ENCODE results near the gene SLC25A25.
A peak's percentile ranks its signal among the peaks of the same experiment; 100 is the strongest.
"Not testable (repeated sequence)": the region's sequence is repeated elsewhere in the genome, so short reads cannot be mapped to it uniquely, and the experiment has no call there.

Gene SLC25A25

DNA sequence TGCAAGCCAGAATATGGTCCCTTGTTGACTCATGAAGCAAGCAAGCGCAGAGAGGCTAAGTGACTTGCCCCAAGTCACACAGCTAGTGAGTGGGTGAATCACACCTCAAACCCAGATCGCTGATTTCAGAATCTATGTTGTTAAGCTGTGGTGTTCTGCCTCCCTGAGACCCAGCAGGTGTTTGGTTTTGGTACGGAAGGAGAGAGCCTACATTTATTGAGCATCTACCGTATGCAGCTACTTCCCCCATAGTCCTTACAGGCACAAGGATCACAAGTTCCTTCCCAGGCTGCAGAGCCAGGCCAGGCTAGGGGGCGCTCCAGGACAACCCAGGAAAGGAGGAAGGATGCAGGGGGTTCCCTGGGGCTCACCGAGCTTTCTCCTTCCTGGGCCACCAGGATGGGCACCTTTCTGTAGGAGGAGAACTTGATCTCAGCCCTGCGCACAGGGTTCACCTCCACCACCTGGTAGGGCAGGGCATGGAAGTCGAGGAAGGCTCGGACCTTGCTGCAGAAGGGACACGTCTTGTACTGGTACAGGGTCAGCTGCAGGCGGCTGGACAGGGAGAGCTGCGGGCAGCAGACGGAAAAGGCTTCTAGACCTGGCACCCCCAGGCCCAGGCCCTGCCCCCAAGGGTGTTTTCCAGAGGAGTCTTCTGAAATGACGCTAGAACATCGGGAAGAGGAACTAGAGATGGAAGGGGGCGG is 57.0 kb downstream of the SLC25A25 start:
- DNase-seq (ENCODE audit: low read depth) = peak; percentile 21

DNA sequence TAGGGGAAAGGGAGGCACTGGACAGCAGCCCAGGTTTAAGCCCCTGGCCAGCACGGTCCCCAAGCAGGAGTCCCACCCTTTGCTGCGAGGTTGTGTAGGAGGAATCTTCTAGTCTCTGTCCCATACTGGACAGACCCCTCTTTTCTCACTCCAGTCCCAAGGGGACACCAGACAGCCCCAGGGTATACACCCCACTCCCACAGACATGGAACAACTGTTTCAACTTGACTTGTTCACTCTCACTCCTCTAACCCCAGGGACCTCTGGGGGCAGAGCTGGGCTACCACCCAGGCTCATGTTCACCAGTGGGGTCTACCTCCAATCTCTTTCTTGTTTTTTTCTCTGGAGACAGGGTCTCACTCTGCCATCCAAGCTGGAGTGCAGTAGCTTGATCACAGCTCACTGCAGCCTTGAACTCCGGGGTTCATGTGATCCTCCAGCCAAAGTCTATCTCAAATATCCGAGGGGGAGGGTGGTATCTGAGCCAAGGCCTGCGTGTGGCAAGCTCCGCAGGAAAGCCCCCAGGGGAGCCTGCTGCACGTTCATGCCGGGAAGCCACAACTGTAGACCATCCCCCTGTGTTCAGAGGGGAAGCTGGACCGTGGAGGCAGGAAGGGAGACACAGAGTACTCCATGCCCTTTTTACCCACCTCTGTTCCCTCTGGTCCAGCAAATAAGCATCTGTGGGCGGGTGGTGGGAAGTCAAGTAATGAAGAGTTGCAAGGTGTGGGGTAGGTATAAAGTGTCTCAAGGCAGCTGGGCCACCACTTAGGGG is 57.7 kb downstream of the SLC25A25 start:
- no peak for DNase-seq (ENCODE audit: low read depth)

DNA sequence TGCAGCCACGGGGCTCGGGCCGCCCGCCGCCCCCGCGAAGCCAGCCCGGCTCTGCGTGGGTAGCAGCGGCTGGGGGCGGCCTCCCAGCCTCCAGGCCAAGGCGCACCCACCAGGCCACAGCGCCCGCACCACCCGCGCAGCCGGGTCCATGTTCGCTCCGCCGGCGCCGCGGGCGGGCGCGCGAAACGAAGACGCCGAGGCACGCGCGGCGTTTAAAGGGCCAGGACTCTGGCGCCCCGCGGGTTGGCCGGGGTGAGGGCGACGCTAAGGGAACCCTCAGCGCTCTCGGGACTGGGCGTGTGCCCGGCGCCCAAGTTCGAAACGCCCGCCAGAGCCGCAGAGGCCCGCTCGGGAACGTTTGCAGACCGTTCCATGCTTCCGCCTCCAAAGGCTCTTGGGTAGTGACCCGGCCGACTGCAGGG is 59.5 kb downstream of the SLC25A25 start, which contains the start of gene PTGES2:
TSS of gene PTGES2 (minus strand) at position 162 of the 422 bp plus-strand sequence. CDS start at position 150, 12 bp downstream.
- peak; percentile 63 for DNase-seq (ENCODE audit: low read depth)

DNA sequence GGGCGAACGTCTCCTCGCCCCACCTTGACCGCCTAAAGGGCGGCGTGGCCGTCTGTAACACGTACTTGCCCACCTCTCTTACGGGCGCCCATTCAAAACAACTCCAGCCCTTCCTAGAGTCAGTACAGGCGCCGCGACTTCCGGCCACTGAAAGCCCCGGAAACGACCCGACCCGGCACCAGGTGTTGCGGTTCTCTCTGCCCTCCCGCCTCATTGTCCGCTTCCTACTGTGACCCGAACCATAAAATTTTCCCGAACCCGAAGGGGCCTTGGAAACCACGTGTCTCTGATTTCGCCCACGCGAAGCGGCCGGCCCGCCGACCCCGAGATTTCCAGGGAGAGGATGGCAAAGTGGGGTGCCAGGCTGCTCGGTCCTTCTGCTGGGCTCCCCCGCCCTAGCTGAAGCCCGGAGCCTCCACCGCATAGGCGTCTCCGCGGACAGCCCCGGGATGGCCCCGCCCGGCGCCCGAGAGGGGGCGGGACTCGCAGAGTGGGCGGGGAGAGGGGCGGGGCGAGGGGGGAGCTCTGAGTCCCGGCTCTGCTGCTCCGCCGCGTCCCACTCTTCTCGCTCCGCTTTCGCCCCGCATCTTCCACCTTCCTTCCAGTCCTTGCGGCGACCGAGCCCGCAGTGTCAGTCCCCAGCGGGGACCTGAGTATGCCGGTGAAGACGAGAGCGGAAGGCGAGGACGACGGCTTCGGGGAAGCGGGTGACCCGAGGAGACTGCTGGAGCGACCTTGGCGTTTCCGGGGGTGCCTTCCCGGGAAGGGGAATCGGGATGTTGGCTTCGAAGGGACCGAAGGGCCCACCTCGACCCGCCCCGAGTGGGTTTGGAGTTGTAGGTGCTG is 60.2 kb downstream of the SLC25A25 start:
- peak; percentile 65 for DNase-seq (ENCODE audit: low read depth)

- no peak for DNase-seq (ENCODE audit: low read depth)
Observed at GRCh38 chr9:128128836-128129590, 61.0 kb downstream of the SLC25A25 start.

DNA sequence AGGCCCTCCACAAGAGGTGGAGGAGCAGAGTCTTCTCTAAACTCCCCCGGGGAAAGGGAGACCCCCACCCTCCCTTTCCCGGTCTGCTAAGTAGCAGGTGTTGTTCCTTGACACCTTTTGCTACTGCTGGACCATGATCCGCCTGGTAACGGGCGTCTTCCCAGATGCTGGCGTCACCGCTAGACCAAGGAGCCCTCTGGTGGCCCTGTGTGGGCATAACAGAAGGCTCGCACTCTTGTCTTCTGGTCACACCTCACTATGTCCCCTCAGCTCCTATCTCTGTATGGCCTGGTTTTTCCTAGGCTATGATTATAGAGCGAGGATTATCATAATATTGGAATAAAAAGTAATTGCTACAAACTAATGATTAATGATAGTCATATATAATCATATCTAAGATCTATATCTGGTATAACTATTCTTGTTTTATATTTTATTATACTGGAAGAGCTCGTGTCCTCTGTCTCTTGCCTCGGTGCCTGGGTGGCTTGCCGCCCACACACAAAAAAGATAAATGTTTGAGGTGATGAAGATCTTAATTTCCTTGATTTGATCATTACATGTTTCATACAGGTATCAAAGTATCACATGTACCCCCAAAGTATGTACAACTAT is 62.1 kb downstream of the SLC25A25 start:
- DNase-seq (ENCODE audit: low read depth) = not testable (repeated sequence)

- DNase-seq (ENCODE audit: low read depth) = not testable (repeated sequence)
Observed at GRCh38 chr9:128130651-128131050, 62.6 kb downstream of the SLC25A25 start.

DNA sequence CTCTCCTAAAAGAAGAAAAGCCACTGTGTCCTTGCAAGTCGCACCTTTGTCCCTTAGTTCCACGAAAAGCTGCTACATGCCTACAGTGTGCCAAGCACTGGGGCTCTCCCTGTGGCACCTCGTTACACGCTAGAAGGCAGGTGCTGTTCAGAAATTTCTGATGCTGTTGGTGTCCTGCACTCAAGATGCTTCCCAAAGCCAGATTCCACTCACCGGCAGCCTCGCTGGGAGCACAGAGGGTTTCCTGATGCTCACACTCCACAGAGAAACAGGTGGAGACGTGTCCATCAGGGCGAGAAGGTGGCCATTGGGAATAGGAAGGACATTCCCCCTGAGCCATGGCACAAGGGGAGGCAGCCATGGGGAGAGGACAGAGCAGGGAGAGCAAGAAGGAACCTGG is 63.3 kb downstream of the SLC25A25 start:
- DNase-seq (ENCODE audit: low read depth) = not testable (repeated sequence)

GRCh38 chr9:128132139-128132538 is 64.1 kb downstream of the SLC25A25 start:
- not testable (repeated sequence) for DNase-seq (ENCODE audit: low read depth)

GRCh38 chr9:128135561-128135960 is 67.5 kb downstream of the SLC25A25 start:
- not testable (repeated sequence) for DNase-seq (ENCODE audit: low read depth)

GRCh38 chr9:128136816-128137793 is 69.1 kb downstream of the SLC25A25 start:
- DNase-seq (ENCODE audit: low read depth) = no peak

GRCh38 chr9:128138001-128138400 is 70.0 kb downstream of the SLC25A25 start:
- no peak for DNase-seq (ENCODE audit: low read depth)

- no peak for DNase-seq (ENCODE audit: low read depth)
Observed at GRCh38 chr9:128139621-128140020, 71.6 kb downstream of the SLC25A25 start.

DNA sequence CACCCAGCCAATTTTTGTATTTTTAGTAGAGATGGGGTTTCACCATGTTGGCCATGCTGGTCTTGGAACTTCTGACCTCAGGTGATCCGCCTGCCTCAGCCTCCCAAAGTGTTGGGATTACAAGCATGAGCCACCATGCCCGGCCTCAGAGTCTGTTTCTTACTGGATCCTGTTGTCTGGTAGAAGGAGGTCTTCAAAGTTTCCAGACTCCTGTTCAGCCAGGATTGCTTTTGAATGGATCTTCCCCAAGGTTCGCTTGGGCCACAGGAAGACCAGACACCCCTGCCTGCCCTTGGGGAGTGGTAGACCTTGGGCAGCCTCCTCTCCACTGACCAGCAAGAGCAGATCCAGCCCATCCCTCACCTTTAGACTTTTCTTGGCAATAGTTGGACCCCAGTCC is 73.6 kb downstream of the SLC25A25 start:
- DNase-seq (ENCODE audit: low read depth) = no peak

- no peak for DNase-seq (ENCODE audit: low read depth)
Observed at GRCh38 chr9:128142061-128142460, 74.0 kb downstream of the SLC25A25 start.

- no peak for DNase-seq (ENCODE audit: low read depth)
Observed at GRCh38 chr9:128142596-128142995, 74.6 kb downstream of the SLC25A25 start.

DNA sequence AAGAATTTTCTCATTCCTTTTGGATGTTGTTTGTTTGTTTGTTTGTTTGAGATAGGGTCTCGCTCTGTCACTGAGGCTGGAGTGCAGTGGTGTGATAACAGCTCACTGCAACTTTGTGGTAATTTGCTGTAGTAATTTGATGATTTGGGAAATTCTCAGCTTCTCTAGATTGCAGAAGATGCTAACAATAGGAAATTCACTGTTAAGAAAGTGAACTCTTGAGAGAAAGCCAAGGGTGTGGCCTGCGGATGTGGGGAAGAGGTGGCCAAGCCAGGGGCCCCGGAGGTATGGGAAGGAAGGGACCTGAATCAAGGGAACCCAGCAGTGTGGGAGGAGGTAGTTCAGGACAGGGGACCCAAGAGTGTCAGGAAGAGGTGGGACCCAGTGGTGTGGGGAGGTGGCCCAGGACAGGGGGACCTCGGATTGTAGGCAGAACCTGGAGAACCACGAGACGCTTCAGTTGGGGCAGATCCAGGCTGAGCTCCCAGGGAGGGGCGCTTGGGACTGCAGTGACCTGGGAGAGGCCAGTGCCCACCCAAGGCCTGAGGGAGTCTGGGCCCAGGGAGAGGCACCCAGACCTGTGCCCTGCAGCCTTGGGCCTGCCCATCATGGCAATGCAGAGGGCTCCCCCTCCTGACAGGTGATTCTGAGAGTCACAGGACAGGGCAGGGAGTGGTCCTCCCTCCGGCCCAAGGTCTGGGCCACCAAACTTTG is 75.7 kb downstream of the SLC25A25 start:
- DNase-seq (ENCODE audit: low read depth) = no peak

DNA sequence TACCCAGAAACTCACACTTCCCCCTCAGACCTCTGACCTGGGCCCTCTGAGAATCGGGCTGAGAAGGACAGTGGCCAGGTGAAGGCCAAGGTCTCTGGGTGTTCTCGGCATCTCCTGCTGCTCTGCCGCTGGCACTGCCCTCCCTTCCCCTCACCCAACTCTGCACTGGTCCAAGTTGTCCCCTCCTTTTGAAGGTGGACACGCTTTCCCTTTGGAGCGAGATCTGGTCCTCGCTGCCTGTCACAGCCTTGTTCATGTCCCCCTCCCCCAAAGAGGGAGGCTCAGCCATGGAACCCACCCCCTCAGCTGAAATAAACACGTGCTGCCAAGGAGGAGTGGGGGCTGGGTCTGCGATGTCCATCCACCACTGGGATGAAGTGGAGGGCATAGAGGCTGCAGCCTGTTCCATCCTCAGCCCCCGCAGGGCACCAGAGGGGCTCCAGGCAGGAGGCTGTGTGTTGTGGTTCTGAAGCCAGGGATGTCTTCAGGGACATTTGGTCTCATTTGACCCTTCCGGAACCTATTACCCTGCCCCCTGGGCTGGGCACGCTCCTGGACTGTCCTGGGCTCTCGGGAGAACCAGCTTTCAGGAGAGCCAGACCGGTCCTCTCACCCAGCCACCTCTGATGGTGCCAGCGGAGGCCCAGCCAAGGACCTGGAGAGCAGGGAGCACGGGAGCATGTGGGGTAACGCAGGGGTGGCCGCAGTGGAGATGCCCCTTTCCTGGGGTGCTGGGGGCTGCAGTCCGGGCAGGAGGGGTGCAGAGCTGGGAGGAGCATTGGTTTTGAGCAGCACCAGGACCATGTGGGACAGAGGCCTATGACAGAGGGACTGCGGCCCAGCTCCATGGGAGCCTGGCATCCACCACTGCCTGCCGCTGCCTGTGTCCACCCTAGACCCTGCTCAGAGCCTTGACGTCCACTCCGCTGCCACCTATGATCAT is 76.5 kb downstream of the SLC25A25 start:
- no peak for DNase-seq (ENCODE audit: low read depth)
